Sigmoid colon (tissue), 7 donors: Measurements from ENCODE around the gene ZDHHC4. TPM values are rescaled to one million over a fixed set of nuclear protein-coding genes. Genes with fewer than 3 reads are reported as not detected.
"Not testable (repeated sequence)": the region's sequence is repeated elsewhere in the genome, so short reads cannot be mapped to it uniquely, and the experiment has no call there.

ENCODE experiments used
- DNase-seq: peaks from one replicate; pipeline ENCODE4 v3.0.0-alpha.2; 2019
- H3K27ac ChIP-seq, 4 donors: fragments of 200-600 bp; sonication (generic); one replicate each; pipeline ENCODE4 v1.5.1; 2016 to 2019; ENCODE audit warnings: mild to moderate bottlenecking in 1 of 4
- H3K27me3 ChIP-seq, 3 donors: fragments of 200-600 bp; sonication (generic); one replicate each; pipeline ENCODE4 v1.5.1; 2019; ENCODE audit warnings: mild to moderate bottlenecking in 1 of 3
- H3K36me3 ChIP-seq, 4 donors: fragments of 200-600 bp; sonication (generic); one replicate each; pipeline ENCODE4 v1.5.1; 2016 to 2019
- H3K4me1 ChIP-seq, 4 donors: fragments of 200-600 bp; sonication (generic); one replicate each; pipeline ENCODE4 v1.5.1; 2017 to 2019
- H3K4me3 ChIP-seq, 4 donors: fragments of 200-600 bp; sonication (generic); one replicate each; pipeline ENCODE4 v1.5.1; 2017 to 2019; ENCODE audit warnings: mild to moderate bottlenecking in 2 of 4, moderate library complexity in 1 of 4
- H3K9me3 ChIP-seq, 4 donors: fragments of 200-600 bp in 3 of 4; sonication (generic) in 3 of 4; one replicate each; pipeline versions ENCODE4 v1.5.1 to v1.6.1; 2013 to 2019
- EP300 ChIP-seq, 4 donors: sonication (generic); formaldehyde crosslinking; IDR thresholded peaks; one replicate each; pipeline ENCODE4 v1.6.1; 2017; ENCODE audit warnings: antibody characterized with exemption in 4 of 4
- POLR2A ChIP-seq, 2 donors: fragments of 450-650 bp; IDR thresholded peaks; one replicate each; pipeline ENCODE4 v1.6.1; 2016; ENCODE audit warnings: antibody characterized with exemption in 2 of 2, mild to moderate bottlenecking in 2 of 2, moderate library complexity in 2 of 2
- POLR2AphosphoS5 ChIP-seq, 4 donors: sonication (generic); formaldehyde crosslinking; IDR thresholded peaks; one replicate each; pipeline ENCODE4 v1.6.1; 2017; ENCODE audit warnings: antibody characterized with exemption in 4 of 4
- WGBS, 2 donors: extraction: QIAGEN DNeasy Blood & Tissue Kit; methylation state at CpG; one replicate each; pipeline ENCODE4 v1.1.7; 2013; 5-methylcytosine and 5-hydroxymethylcytosine counted together
- intact Hi-C: fragments of 100-400 bp; cut with DNase I; formaldehyde crosslinking; loops from one replicate; pipeline ENCODE4 v1.15.1; 2023
- polyA plus RNA-seq, 3 donors: library from polyadenylated mRNA; stranded (reverse); fragments of 200-250 nt; gene quantifications; one replicate each; pipeline ENCODE4 v1.2.3, GENCODE V29; 2013
- total RNA-seq, 4 donors: library from RNA; depleted of rRNA; stranded (reverse); fragments of >200 nt; gene quantifications; one replicate each; pipeline ENCODE4 v1.1.0, GENCODE V29; 2016
- TF ChIP-seq, protein P1 (sequence below), 4 experiments: fragments of 450-650 bp in 3 of 4; fragments of 200-600 bp in 1 of 4; IDR thresholded peaks; one replicate each; pipeline ENCODE4 v1.5.1; 2016 to 2019; ENCODE audit warnings: antibody characterized with exemption in 4 of 4, mild to moderate bottlenecking in 3 of 4, moderate library complexity in 2 of 4
- donor health status: healthy with polysubstance abuse.
- donor health status: Bipolar disorder and iron deficiency.
- donor health status: healthy.

Gene ZDHHC4
- total and polyA plus RNA-seq, 7 donors, result 32.4 to 73.6 (median 51.0) TPM

DNA sequence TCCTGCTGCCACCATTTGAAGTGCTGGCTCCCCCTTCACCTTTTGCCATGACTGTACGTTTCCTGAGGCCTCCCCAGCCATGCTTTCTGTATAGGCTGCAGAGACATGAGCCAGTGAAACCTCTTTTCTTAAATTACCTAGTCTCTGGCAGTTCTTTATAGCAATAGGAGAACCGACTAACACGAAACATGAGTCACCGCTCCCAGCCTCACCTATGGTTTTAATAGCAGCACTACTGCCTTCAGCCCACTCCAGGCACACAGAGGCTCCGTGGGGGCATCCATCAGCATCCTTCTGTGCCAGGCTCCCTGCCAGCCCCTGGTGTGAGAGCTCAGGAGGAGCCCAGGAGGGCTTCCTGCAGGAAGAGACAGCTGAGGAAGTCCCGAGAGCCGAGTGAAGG is 54.4 kb downstream of the ZDHHC4 start:
- H3K4me3 ChIP-seq, result no peak overlapping the region
- no peaks in the 10 kb centered on the region for H3K27me3 ChIP-seq
- no peak overlapping the region for H3K27ac ChIP-seq
- TF ChIP-seq EP300 (IDR thresholded peaks at IDR 0.05) (no peak), POLR2AphosphoS5 (IDR thresholded peaks at IDR 0.05) (no peak), POLR2A (IDR thresholded peaks at IDR 0.05) (no peak)
- TF ChIP-seq, protein P1, sequence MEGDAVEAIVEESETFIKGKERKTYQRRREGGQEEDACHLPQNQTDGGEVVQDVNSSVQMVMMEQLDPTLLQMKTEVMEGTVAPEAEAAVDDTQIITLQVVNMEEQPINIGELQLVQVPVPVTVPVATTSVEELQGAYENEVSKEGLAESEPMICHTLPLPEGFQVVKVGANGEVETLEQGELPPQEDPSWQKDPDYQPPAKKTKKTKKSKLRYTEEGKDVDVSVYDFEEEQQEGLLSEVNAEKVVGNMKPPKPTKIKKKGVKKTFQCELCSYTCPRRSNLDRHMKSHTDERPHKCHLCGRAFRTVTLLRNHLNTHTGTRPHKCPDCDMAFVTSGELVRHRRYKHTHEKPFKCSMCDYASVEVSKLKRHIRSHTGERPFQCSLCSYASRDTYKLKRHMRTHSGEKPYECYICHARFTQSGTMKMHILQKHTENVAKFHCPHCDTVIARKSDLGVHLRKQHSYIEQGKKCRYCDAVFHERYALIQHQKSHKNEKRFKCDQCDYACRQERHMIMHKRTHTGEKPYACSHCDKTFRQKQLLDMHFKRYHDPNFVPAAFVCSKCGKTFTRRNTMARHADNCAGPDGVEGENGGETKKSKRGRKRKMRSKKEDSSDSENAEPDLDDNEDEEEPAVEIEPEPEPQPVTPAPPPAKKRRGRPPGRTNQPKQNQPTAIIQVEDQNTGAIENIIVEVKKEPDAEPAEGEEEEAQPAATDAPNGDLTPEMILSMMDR (IDR thresholded peaks at IDR 0.05), result no peak
- no peaks in the 10 kb centered on the region for H3K36me3 ChIP-seq
- no peaks in the 10 kb centered on the region for H3K9me3 ChIP-seq
- 79 to 82% methylated on average over 7 of the region's 7 CpGs for WGBS, 2 donors
- intact Hi-C loops, result no loop called here
- no peak for DNase-seq
- peaks cover 0 to 6% (median 5%) of the 10 kb centered on the region in 4 donors for H3K4me1 ChIP-seq

GRCh38 chr7:6634021-6634420 is 56.8 kb downstream of the ZDHHC4 start:
- Histone ChIP-seq H3K36me3 (no peaks in the 10 kb centered on the region), H3K4me3 (no peak overlapping the region), H3K9me3 (no peaks in the 10 kb centered on the region), H3K4me1 (peaks cover 0 to 22% (median 21%) of the 10 kb centered on the region in 4 donors), H3K27me3 (no peaks in the 10 kb centered on the region), H3K27ac (no peak overlapping the region)
- DNase-seq, result no peak
- WGBS, 2 donors, result 83 to 92% methylated on average over 8 of the region's 8 CpGs
- TF ChIP-seq, protein P1 (IDR thresholded peaks at IDR 0.05), result no peak
- TF ChIP-seq POLR2AphosphoS5 (IDR thresholded peaks at IDR 0.05), result no peak
- TF ChIP-seq EP300 (IDR thresholded peaks at IDR 0.05), result no peak
- no peak for TF ChIP-seq POLR2A (IDR thresholded peaks at IDR 0.05)
- intact Hi-C loops, result no loop called here

- H3K36me3 ChIP-seq, H3K9me3 ChIP-seq, H3K27ac ChIP-seq, H3K4me3 ChIP-seq, intact Hi-C loops, H3K27me3 ChIP-seq, DNase-seq: not testable (repeated sequence)
- WGBS, 2 donors, result 78 to 86% methylated on average over 5 of the region's 5 CpGs
- peaks cover 0 to 29% (median 26%) of the 10 kb centered on the region in 4 donors for H3K4me1 ChIP-seq
These were observed 57.7 kb downstream of the ZDHHC4 start for GRCh38 chr7:6634971-6635370.

GRCh38 chr7:6636741-6637543 is 59.7 kb downstream of the ZDHHC4 start, which contains the start of gene ZNF316:
Gene ZNF316 (plus strand): TSS chr7:6637318. CDS start chr7:6642410, 5,092 bp downstream.
- DNase-seq, result peak; percentile 82

More at GRCh38 chr7:6636741-6637543, 59.7 kb downstream of the ZDHHC4 start, which contains the start of gene ZNF316:
- 1 to 2% methylated on average over 104 of the region's 104 CpGs for WGBS, 2 donors
- TF ChIP-seq POLR2A (IDR thresholded peaks at IDR 0.05) (no peak), POLR2AphosphoS5 (IDR thresholded peaks at IDR 0.05) (peak in 2 of 4 donors; percentile 71 to 80), EP300 (IDR thresholded peaks at IDR 0.05) (no peak)
- TF ChIP-seq, protein P1 (IDR thresholded peaks at IDR 0.05), result no peak
- Histone ChIP-seq H3K4me1 (peaks cover 0 to 31% (median 26%) of the 10 kb centered on the region in 4 donors), H3K9me3 (no peaks in the 10 kb centered on the region), H3K36me3 (peaks cover 0 to 16% (median 4%) of the 10 kb centered on the region in 4 donors), H3K4me3 (peak within 1 kb of the TSS; percentile 83 to 98 (median 95)), H3K27ac (peak within 1 kb of the TSS; percentile 81 to 84 (median 83)), H3K27me3 (no peaks in the 10 kb centered on the region)
- intact Hi-C loops, result no loop called here
